ENCODE results near the gene CD300LB.
"Not testable (repeated sequence)": the region's sequence is repeated elsewhere in the genome, so short reads cannot be mapped to it uniquely, and the experiment has no call there.

The CD300LB gene

DNA sequence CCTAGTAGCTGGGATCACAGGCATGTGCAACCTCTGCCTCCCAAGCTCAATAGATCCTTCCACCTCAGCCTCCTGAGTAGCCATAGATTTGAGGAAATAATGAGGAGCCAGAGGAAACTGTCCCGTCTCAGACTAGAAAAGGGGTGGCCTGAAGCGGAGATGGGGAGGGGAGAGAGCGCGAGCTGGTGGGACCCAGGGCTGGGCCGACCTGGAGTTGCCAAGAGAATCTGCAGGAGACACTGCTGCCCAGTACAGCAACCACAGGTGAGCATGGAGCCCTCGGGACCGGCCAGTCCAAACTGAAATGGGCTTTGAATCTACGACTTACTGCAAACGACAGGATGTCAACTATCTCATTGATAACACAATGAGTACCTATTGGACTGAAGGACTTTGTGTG is 40.6 kb downstream of the CD300LB start:
- no peak for DNase-seq (ENCODE audit: low read depth)

GRCh38 chr17:74488276-74488675 is 43.0 kb downstream of the CD300LB start:
- DNase-seq (ENCODE audit: low read depth) = not testable (repeated sequence)

GRCh38 chr17:74485841-74486240 is 45.4 kb downstream of the CD300LB start:
- no peak for DNase-seq (ENCODE audit: low read depth)

DNA sequence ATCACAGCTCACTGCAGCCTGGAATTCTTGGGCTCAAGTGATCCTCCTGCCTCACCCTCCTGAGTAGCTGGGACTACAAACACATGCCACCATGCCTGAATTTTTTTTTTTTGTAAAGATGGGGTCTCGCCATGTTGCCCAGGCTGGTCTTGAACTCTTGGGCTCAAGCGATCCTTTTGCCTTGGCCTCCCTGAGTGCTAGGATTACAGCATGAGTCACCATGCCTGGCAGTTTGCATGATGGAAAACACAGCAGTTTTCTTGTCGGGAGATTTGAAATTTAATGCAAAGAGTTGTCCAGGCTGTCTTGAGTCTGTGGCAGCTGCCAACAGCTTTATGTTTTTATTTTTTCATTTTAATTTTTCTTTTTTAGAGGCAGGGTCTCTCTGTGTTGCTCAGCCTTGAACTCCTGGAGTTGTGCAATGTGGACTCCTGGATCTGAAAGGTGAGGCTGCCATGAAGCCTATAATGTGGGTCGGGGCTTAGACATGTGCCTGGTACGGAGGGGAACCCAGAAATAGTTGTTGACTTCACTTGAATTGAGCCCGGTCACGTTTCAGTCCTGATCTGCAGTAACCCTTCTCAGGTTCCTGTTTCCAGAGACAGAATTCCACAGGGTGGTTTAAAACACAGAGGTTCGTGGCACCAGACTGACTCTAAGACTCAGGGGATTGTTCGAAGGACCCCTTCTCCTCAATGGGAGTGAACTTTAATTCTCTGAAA is 46.1 kb downstream of the CD300LB start:
- no peak for DNase-seq (ENCODE audit: low read depth)

DNA sequence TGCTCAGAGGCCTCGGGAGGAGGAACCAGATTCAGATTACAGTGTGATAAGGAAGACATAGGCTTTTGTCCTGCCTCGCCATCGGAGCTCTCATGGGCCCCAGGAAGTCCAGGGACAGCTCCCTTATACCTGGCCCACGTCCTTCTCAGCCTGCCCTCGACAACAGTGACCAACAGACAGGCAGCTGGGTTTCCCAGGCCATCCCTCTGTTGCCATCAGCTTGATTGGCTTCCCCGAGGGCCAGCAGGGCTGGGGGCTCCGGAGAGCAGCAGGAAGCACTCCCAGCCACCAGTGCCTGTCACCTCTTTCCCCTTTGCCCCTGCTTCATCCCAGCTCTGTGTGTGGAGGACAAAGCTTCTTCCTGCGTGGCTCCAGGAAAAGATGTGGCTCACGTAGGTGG is 47.2 kb downstream of the CD300LB start:
- no peak for DNase-seq (ENCODE audit: low read depth)

DNA sequence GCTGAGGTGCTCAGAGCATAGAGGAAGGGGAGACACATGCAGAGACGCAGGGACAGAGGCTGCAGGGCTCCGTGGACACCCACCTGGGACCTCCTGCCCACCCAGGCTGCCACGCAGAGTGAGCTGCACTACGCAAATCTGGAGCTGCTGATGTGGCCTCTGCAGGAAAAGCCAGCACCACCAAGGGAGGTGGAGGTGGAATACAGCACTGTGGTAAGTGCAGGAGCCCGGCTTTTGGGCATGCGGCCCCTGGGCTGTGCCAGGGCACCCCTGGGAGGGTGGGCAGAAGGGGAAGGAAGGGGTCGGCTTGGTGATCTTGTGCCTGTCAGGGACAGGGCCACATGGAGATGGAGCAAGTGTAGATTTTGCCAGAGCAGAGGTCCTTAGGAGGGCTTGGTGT is 49.7 kb downstream of the CD300LB start:
- DNase-seq (ENCODE audit: low read depth) = no peak

DNA sequence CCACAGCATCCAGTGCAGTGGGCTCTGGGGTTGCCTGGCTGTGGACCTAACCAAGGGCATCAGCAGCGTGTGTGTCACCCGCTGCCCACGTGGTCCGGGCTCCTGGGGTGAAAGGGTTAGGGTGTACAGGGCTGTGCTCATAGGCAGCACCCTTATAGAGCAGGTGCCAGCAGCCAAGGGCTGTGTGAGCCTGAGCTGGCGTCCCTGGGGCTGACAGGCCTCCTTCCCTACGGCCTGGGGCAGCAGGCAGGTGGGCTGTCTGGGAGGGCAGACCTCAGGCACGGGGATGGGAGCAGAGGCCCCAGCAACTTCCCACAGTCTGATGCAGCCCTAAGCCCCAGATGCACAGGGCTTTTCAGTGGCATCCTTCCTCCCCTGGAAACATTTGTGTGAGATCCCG is 51.0 kb downstream of the CD300LB start:
- no peak for DNase-seq (ENCODE audit: low read depth)

DNA sequence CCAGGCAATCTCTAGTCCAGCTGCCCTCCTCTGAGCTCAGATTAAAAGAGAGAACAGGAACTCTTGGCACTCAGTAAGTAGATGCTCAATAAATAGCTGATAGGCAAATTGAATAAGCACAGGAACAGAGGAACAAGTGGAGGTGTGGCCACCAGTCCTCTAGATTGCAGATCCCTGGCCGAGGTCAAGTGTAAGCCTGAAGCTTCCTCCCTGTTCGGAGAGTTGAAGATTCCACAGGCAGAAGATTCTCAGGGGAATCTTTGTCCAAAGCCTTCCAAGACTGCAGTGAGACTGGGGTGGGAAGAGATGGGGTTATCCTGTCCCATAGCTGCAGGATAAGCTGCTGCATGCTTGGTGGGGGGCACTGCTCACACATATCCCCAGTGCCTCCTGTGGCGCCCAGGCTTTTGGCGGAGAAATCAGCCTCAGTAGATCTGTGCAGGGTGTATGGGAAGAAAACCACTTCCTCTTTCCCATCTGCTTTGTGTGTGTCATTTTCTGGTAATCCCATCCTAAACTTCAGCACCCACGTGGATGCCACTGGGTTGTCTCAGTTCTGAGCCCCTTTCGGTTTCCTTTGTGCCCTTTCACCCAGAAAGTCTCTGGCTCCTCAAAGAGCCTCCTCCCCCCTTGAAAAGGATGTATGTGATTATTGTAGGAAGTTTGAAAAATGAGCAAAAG is 52.7 kb downstream of the CD300LB start:
- no peak for DNase-seq (ENCODE audit: low read depth)

GRCh38 chr17:74477411-74477810 is 53.9 kb downstream of the CD300LB start:
- DNase-seq (ENCODE audit: low read depth) = no peak

DNA sequence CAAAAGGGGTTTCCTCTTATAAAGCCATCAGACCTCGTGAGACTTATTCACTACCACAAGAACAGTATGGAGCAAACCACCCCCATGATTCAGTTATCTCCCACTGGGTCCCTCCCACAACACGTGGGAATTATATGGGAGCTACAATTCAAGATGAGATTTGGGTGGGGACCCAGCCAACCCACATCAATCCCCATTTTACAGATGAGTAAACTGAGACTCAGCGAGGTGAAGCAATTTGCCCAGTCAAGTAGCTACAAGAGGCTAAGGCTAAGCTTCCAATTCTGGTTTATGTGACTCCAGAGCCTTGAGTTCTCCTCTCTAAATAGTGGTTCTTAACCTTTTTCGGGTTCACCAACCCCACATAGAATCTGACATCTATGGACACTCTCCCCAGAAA is 56.1 kb downstream of the CD300LB start:
- no peak for DNase-seq (ENCODE audit: low read depth)

- DNase-seq (ENCODE audit: low read depth) = no peak
Observed at GRCh38 chr17:74474043-74474792, 57.1 kb downstream of the CD300LB start.

- DNase-seq (ENCODE audit: low read depth) = no peak
Observed at GRCh38 chr17:74473294-74473693, 58.0 kb downstream of the CD300LB start.

GRCh38 chr17:74472890-74473289 is 58.4 kb downstream of the CD300LB start:
- no peak for DNase-seq (ENCODE audit: low read depth)

DNA sequence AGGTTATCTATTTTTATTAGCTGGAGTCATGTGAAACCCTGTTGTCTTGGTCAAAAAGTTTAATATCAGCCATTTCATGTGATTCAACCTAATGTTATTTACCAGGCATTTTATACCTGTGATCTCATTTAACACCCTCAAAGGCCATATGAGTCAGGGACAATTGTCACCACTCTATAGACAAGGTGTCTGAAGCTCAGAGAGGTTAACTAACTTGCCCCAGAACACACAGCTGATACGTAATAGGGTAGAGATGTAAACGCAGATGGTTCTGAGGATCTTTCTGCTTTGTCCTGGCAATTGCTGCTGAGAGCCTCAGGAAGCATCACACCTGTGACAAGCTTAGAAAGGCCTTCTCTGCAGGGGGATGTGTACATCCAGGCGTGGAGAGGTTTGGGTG is 59.9 kb downstream of the CD300LB start:
- no peak for DNase-seq (ENCODE audit: low read depth)

All from activated T-helper 9 cell treated with anti-CD3 and anti-CD28 coated beads, Interleukin-2, amount 50 U/mL, for 16 hours (primary cell).